Endometrial microvascular endothelial cells (primary cell): Measurements from ENCODE around the gene KCNQ1. TPM values are rescaled to one million over a fixed set of nuclear protein-coding genes. Genes with fewer than 3 reads are reported as not detected.

ENCODE experiments used
- in situ Hi-C: cut with HindIII; loops from 2 replicates; pipeline ENCODE4 v1.10.0; 2017; ENCODE audit warnings: low sequenced_read_pairs, low pct_unique_long_range_greater_than_20kb; ENCODE audit errors: inconsistent ontology term
- total RNA-seq: library from RNA; depleted of rRNA; stranded (reverse); fragments of >200 nt; gene quantifications from one replicate; pipeline ENCODE4 v1.2.3, GENCODE V29; 2015; ENCODE audit errors: inconsistent ontology term

Gene KCNQ1
- total RNA-seq, 1 donor from 2014 or later, result not detected

DNA sequence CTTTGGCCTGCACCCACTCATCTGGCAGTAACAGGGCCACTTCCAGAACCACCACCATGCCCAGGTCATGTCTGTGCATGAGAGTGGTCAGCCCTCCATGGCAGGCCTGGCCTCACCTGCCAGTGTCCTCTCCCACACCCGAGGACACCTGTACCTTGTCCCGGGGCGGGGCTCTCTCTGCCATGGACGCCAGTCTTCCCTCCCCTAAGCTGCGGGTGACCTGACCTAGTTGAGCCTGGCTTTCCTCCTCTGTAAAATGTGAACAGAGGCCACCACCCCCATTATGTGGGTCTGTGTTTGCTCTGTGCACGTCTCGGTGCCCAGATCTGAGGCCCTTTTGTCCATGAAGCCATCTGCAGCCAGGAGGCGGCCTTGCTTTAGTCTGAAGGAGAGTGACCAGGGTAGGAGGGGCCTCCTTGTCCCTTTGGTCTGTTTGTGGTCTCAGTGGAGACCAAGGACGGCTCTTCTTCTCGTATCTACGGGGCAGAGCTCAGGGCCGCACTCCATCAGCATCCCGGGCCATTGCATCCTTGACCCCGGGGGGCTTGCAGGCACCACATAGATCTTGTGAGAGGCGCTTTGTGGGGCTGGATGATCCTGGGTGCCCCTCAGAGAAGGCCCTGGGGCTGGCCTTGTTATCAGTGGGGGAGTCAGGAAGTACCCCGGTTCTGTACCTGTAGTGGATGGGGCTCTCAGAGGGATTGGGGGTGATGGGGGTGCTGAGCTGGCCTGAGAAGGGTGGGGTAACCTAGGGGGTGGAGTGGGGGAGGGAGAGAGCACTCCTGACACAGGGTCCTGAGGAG, 121.6 kb downstream of the KCNQ1 start:
- in situ Hi-C loops, result no loop called here

DNA sequence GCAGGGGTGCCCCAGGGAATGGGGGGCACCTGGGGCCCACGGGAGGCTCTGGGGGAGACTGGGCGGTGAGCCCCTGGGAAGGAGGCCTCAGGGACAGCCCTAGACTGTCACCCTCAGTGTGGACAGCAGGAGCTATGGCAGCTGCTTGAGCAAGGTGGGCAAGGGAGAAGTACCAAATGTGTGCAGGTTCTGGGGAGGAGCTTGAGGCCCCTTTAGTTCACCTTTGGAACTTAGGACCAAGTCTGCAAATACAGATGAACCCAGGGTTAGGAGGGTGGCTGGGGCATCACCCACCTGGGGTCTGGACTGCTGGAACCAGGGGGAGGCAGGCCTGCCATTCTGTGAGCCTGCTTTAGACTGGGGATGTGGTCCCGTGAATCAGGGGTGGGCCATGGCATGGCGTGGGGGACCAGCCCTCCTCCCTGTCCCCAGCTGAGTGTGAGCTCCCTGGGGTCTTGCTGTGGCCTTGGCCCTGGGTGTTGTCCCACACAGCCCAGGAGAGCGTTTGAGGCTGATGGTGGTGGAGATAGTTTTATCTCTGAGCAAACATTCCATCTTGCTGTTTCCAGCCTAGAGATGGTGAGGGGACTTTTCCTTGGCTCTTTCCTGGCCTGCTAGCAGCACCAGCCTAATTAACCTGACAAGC, 122.3 kb downstream of the KCNQ1 start:
- in situ Hi-C loops, result no loop called here

DNA sequence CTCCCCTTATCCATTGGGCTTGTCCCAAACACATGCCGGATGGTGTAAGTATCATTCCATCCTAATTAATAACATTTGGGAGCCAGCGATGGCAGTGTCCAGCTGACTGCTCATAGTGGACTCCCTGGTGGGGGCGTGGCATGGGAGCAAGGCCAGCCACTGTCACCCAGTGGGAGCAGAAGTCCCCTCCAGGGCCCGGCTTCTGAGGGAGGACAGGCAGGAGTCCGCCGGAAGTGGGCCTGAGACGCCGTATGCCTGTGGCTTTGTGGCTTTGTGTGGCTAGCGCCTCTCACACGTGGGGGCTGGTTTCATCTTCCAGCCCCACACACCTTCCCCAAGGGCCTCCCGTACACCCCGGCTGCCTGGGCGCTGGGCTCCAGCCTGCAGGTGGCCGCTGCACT, 124.5 kb downstream of the KCNQ1 start:
- in situ Hi-C loops, result no loop called here

DNA sequence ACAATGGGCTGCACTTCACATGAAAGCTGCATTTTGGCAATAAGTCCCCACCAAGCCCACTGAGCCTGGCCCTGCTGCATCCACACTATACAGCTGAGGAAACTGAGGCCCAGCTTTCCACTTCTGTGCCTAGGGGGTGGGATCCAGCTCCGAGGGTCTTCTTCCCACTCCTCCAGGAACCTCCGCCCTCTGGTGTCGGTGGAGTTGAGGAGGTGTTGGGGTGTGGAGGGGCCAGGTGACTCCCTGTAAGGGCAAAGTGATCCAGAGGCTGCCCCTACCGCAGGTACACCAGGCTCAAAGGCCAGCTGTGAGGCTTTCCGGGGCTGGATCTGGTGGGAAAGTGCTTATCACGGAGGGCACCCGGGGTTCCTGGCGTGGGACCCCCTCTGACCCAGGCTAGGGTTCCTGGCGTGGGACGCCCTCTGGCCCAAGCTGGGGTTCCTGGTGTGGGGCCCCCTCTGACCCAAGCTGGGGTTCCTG, 125.0 kb downstream of the KCNQ1 start:
- in situ Hi-C loops, result no loop called here

DNA sequence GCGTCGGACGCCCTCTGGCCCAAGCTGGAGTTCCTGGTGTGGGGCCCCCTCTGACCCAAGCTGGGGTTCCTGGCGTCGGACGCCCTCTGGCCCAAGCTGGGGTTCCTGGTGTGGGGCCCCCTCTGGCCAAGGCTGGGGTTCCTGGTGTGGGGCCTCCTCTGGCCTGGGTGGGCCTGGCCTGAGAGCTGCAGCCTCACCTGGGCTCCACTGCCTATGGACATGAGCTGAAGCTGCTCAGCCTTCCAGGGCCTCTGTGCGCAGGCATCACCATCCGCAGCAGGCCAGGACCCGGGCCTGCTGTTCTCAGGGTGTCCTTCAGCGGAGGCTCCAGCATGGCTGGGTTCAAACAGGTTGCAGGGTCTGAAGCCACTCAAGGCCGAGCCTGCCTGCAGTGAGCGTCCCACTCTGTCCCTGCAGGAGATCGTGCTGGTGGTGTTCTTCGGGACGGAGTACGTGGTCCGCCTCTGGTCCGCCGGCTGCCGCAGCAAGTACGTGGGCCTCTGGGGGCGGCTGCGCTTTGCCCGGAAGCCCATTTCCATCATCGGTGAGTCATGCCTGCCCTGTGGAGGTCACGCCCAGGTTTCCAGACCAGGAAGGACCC, 125.5 kb downstream of the KCNQ1 start:
- in situ Hi-C loops, result no loop called here

DNA sequence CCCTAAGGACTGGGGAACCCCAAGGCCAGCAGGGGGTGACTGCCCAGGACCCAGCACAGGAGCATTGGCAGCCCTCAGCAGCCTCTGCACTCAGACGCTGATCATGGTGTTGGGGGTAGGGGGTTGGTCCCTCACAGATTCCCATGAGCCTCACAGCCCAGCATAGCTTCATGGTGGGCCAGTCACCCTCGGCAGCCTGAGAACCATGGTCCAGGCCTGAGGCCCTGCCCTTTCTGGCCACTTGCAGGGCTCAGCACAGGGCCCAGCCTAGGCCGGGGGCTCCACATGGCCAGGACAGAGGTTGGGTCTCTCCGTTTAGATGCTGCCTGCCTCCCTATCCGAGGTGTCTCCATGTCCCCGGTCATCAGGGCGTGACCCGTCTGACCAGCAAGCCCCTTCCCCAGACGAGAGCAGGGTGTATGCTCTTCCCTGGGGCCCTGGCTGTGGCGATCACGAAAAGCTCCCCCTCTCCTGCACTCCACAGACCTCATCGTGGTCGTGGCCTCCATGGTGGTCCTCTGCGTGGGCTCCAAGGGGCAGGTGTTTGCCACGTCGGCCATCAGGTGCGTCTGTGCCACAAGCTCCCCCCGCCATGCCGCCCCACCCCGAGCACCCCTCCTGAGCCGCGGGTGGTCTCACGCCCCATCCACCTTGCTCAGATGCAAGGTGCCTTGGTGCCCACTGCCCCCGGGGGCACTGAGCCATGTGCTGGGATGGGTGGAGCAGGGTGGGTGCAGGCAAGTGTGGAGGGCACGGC, 126.2 kb downstream of the KCNQ1 start:
- in situ Hi-C loops, result no loop called here

DNA sequence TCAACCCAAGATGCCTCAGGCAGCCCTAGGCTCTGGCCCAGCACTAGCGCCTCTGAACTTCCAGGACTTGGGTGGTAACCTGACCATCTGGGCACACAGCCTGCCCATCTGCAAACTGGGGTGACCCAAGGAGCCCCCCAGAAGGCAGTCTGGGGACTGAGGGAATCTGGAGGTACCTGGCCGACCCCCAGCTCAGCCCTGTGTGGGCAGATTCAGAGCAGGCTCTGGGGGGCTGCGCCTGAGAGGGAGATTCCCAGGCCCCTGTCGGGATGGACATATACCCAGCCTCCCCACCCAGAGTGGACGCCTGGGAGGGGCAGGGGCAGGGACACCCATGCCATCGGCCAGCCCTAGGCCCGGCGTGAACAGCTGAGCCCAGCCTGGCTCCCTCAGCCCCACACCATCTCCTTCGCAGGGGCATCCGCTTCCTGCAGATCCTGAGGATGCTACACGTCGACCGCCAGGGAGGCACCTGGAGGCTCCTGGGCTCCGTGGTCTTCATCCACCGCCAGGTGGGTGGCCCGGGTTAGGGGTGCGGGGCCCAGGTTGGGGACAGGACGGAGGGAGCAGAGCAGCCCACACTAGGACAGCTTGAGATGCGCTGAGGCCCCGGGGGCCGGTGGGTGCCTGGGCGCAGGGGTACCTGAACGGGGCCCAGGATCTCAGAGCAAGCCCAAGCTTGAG, 126.9 kb downstream of the KCNQ1 start:
- in situ Hi-C loops, result no loop called here

DNA sequence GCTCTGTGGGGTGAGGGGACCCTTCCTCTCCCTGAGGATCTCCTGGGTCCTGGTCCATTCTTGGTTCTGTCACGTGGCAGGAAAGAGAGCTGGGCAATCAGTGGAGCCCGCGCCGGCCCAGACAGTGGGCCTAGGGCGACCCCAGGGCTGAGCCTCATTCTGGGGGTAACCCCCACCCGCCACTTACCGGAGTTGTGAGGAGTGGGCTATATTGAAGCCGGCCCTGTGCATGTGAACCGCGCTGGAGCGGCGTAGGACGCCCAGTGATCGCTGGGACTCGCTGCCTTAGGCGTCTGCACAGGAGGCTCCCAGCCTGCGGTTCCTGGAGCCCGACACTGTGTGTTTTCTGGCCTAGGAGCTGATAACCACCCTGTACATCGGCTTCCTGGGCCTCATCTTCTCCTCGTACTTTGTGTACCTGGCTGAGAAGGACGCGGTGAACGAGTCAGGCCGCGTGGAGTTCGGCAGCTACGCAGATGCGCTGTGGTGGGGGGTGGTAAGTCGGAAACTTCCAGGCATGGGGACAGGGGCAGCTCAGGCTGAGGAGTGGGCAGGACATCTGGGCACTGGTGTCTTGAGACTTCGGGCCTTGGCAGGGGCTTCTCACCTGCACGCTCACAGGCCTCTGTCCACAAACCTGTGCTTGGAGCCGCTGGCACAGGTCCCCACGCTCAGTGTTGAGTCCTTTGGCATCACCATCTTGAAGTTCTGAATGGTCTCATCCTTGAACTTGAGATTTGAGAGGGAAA, 127.9 kb downstream of the KCNQ1 start:
- in situ Hi-C loops, result no loop called here

DNA sequence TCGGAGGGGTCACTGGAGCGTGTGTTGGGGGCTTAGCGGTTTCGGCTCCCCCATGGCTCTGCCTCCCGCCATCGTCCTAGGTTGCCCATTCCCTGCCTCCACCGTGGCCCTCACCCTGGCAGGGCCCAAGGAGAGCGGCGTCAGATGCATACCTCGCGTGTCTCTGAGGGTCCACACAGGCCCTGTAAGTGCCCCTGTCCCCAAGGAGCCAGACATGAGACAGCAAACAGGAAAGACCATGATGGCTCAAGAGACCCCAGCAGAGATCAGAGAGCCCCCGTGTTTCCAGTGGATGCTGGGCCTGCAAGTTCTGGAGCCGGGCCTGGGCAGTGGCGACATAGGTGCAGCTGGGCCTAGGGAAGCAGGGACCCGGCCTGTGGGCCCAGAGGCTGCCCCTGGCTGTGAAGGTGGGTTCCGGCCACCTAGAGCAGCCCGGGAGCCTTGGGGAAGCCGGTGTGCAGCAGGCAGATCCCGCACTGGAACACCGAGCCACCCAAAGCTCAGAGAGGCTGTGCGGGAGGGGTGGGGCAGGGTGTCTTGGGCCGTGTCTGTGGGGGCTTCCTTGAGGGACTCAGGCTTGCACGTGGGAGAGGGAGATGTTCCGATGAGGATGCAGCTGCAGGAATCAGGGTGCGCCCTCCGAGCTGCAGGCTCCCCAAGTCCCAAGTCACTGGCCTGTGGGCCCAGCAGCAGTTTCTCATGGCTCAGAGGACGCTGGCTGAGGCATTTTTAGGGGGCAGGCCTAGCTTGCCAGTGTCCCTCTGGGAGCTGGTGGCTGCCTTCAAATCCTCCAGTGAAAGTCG, 128.6 kb downstream of the KCNQ1 start:
- in situ Hi-C loops, result no loop called here

DNA sequence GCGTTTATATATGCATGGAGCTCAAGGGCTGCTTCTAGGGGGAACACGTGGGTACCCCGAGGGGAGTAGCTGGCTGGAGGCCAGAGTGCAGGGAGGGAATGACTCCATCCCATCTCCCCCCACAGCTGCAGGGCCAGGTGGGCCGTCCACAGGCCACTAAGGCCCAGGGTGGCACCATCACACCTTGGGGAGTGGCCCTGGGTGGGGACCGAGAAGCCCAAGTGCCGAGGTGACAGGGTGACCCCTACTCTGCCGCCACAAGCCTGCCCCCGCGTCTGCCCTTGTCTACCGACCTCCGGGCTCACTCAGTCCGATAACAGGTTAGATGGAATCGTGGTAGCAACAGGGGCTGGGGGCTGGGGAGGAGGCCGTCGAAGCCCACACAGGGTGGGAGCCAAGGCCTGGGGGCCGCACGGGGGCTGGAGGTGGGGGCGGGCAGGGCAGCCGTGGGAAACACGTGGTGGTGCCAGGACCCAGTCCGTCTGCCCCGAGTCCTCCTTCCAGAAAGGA, 129.3 kb downstream of the KCNQ1 start:
- in situ Hi-C loops, result no loop called here

DNA sequence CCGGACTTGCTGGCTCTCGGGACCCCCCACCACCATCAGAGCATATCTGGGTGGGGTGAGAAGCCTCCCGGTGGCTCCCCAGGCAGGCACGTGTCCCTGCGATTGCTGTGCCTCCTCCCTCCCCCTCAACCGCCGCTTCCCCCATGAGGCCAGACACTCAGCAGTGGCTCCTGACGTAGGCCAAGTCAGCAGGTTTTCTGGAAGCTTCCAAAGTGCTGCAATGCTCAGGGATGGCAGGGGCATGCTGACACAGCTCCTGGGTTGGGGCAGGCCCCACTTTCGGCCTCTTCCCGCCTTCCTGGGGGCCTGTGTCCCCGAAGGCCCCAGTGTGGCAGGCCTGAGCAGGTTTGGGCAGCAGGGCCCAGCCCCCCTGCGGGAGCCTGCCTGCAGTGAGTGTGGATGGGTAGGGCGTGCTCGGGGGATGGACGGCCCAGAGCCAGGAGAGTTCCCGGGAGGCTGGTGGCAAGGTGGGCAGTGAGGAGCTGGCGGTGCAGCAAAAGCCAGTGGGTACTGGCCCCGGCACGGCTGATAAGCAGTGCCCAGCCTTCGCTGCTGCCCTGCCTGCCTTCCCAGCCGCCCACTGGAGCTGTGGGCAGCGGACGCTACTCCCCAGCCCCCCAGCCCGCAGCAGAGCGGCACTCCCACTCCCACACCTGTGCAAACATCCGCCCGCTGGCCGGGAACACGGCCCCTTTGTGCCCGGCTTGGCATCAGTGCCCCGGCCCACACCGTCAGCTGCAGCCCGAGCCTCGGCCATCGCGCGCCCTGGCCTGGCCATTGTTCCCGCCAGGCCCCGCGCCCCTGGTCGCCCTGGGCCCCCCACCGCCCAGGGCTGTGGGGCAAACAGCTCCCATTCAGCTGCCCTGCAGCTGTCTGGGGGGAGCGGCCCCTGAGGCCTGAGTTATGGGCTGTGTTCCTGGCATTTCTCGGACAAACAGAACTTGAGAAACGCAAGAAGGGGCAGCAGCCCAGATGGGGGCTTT, 130.0 kb downstream of the KCNQ1 start:
- in situ Hi-C loops, result no loop called here

DNA sequence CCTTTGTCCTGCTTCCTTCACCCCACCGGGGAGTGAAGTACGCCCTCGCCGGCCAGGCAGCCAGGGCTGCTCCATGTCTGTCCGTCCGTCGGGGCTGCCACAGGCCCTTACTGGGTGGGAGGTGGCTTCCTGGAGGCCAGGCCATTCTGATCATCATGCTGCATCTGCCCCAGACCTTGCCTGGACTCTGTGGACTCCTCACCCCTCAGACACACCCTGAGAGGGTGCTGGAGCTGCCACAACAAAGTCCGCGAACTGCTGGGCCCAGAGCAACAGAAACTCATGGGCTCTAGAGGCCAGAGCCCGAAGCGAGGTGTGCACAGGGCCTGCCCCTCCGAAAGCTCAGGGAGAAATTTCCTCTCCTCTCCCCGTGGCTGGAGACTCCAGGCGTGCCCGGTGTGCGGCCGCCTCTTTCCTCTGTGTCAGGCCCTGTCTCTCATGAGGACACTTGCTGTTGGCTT, 130.8 kb downstream of the KCNQ1 start:
- in situ Hi-C loops, result no loop called here

DNA sequence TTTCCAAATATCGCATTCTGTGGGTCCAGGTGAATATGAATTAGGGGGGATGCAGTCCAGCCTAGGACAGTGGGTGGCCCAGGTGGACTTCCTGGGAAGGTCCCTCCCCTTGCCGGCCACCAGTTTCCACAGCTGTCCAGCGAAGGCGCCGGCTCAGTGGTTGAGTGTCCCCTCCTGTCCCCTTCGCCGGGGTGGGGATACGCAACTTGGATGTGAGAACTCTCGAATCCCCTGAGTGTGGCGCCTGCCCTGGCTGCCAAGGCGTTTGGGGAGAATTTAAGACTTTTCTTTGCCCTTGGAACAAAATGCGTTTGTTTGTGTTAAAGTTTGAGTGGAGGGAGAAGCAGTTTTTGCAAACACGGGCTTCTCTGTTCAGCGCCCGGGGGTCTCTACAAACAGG, 131.3 kb downstream of the KCNQ1 start:
- in situ Hi-C loops, result no loop called here

DNA sequence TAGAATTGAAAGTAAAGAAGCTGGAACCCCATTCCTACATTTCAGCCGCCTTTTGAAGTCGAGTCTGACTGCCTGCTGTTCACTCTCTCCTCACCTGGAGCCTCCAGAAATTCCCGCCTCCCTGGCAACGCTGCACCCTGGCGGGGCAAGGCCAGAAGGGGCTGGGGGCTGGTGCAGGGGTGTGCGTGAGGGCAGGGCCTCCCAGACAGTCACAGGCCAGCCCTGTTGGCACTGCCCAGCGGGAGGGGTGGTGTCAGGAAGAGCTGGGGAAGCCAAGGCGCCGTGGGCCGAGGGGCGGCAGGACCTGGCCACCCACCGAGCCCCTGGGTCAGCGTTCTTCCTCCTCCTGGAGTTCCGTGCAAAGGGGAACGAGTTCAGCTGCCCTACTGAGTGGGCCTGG, 131.7 kb downstream of the KCNQ1 start:
- in situ Hi-C loops, result no loop called here

DNA sequence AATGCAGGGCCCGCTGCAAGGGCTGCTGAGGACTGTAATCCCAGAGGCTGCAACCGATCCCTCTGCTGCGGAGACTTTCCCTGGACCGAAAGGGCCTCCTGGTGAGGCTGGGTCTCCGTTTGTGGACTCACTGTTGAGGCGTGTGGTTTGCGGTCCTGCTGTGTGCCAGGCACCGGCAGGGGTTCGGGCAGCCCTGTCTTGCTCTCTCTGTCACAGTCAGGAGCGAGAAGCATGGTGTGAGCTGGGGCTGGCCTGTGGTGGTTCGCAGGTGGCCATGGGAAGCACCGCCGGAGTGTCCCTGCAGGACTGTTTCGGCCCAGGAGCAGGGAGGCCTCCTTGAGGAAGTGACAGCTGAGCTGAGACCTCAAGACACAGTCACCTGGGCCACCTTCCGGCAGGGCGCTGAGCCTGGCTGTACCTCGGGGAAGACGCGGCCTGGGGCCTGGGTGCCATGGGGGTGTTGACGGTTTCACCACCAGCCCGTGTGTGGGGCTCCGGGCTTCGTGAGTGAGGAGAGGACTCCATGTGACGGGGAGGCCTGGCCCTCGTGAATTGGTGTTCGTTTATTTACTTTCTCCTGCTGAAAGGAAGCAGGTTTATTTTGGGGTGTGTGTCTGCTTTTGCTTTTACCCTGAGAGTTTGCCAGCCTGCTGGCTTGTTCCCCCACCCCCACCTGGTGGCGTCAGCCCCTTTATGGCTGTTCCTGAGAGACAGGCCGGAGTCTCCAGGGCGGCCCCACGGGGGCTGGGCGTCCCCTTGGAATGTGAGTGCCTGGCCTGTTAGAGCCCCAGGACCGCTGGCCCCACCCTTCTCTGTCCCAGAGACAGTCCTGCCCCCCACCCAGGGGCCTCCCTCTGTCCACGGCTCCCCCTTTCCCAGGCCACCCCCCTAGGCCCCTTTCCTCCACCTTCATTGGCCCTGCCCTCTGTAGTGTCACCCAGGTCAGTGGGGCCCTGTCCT, 132.5 kb downstream of the KCNQ1 start:
- in situ Hi-C loops, result no loop called here
